ENCODE measurements around the gene SPSB1.
A peak's percentile ranks its signal among the peaks of the same experiment; 100 is the strongest.

The SPSB1 gene

DNA sequence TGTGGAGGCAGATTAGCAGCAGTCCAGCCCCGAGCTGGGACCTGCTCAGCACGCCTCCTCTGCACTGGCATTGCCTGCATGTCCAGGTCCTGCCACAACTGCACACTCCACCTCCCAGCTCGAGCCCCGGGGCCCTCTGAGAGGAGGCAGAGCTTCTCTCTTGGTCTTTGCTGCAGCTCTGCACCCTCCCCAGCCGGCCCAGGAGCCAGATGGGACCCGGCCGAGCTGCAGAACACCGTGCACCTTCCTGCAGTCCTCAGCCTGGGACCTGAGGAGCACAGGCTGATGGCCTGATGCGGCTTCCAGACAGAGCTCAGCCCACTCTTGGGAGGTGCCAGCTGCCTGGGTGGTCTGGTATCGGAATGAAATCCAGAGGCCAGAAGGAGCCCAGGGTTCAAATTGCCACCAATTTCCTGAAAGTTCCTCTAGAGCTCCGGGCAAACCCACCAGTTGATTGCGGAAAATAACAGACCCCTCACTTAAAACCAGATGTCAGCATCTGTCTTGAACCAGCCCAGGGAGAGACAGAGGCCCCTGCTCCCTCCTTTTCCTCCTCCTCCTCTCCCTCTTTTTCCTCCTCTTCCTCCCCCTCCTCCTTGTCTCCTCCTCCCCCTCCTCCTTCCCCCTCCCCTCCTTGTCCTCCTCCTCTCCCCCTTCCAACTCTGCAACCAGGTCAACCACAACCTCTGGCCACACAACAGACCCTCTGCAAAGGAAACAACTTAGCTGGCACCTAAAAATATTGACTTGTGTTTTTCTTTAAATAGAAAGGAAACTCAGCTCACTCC lies 10.6 kb upstream of the SPSB1 start:
- no peak for DNase-seq (ENCODE audit: low read depth)
- TF ChIP-seq, protein P1, sequence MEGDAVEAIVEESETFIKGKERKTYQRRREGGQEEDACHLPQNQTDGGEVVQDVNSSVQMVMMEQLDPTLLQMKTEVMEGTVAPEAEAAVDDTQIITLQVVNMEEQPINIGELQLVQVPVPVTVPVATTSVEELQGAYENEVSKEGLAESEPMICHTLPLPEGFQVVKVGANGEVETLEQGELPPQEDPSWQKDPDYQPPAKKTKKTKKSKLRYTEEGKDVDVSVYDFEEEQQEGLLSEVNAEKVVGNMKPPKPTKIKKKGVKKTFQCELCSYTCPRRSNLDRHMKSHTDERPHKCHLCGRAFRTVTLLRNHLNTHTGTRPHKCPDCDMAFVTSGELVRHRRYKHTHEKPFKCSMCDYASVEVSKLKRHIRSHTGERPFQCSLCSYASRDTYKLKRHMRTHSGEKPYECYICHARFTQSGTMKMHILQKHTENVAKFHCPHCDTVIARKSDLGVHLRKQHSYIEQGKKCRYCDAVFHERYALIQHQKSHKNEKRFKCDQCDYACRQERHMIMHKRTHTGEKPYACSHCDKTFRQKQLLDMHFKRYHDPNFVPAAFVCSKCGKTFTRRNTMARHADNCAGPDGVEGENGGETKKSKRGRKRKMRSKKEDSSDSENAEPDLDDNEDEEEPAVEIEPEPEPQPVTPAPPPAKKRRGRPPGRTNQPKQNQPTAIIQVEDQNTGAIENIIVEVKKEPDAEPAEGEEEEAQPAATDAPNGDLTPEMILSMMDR (conservative IDR thresholded peaks at IDR 0.05; ENCODE audit: control insufficient read depth, insufficient read depth, low read depth, low read length): no peak
- H3K4me3 ChIP-seq (ENCODE audit: control insufficient read depth, low read depth, low read length): no peak overlapping the region

DNA sequence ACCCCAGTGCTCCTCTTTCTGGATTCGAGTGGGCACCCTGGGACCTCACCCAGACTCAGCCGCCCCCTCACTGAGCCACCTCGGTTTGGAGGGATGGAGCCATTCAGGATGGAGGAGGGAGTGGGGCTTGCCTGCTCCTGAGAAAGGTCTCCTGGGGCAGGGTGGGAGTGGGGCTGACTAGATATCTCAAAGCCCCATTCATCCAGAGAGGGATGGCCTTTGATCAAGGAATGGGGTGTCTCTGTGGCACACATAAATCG lies 10.1 kb upstream of the SPSB1 start:
- DNase-seq (ENCODE audit: low read depth): no peak
- no peak overlapping the region for H3K4me3 ChIP-seq (ENCODE audit: control insufficient read depth, low read depth, low read length)
- TF ChIP-seq, protein P1 (conservative IDR thresholded peaks at IDR 0.05; ENCODE audit: control insufficient read depth, insufficient read depth, low read depth, low read length): no peak

DNA sequence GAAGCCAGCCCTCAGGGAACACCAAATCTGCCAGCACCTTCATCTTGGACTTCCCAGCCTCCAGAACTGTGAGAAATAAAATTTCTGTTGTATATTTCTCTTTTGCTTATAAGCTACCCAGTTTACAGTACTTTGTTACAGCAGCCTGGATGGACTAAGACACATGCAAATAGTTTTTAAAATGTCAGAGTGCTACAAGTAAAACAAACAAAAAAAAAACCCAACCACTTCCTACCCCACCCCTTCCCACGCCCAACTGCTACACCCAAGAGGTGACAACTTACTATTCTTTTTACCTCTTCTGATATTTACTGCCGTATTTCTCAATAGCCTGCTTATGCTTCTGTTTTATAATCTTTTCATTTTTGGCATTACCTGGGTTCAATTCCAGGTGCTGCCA lies 8.6 kb upstream of the SPSB1 start:
- TF ChIP-seq, protein P1 (conservative IDR thresholded peaks at IDR 0.05; ENCODE audit: control insufficient read depth, insufficient read depth, low read depth, low read length): no peak
- H3K4me3 ChIP-seq (ENCODE audit: control insufficient read depth, low read depth, low read length): no peak overlapping the region
- DNase-seq (ENCODE audit: low read depth): no peak

DNA sequence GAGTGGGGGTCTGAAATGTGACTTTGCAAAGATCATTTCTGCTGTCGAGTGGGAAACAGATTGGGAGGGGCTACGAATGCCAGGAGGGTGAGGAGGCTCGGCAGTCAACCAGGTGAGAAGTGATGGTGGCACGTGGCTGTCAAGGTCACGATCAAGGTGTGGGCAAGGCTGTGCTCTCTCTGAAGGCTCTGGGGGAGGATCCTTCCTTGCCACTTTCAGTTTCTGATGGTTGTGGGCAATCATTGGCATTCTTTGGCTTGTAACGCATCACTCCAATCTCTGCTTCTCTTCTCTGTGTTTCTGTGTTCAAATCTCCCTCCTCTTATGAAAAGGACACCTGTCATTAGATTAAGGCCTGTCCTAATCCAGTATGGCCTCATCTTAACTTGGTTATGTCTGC lies 6.1 kb upstream of the SPSB1 start:
- no peak for DNase-seq (ENCODE audit: low read depth)
- no peak overlapping the region for H3K4me3 ChIP-seq (ENCODE audit: control insufficient read depth, low read depth, low read length)
- TF ChIP-seq, protein P1 (conservative IDR thresholded peaks at IDR 0.05; ENCODE audit: control insufficient read depth, insufficient read depth, low read depth, low read length): no peak

DNA sequence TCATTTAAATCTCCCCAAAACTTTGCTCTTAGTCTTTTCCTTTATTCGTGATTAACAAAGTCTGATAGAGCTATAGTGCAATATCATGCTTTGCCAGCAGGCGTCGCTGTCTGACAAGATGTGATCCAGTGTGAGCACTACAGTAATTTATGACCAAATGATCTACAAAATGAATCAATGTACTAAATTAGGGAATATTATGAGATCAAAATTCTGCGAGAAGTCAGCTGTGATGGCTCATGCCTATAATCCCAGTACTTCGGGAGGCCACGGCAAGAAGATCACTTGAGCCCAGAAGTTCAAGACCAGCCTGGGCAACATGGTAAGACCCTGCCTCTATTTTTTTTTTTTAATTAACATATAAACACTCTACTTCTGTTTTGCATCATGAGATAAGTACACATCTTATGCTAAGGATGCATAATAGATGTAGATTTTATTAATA lies 3.6 kb upstream of the SPSB1 start:
- TF ChIP-seq, protein P1 (conservative IDR thresholded peaks at IDR 0.05; ENCODE audit: control insufficient read depth, insufficient read depth, low read depth, low read length): peak; percentile 98
- DNase-seq (ENCODE audit: low read depth): peak; percentile 82
- no peak overlapping the region for H3K4me3 ChIP-seq (ENCODE audit: control insufficient read depth, low read depth, low read length)

DNA sequence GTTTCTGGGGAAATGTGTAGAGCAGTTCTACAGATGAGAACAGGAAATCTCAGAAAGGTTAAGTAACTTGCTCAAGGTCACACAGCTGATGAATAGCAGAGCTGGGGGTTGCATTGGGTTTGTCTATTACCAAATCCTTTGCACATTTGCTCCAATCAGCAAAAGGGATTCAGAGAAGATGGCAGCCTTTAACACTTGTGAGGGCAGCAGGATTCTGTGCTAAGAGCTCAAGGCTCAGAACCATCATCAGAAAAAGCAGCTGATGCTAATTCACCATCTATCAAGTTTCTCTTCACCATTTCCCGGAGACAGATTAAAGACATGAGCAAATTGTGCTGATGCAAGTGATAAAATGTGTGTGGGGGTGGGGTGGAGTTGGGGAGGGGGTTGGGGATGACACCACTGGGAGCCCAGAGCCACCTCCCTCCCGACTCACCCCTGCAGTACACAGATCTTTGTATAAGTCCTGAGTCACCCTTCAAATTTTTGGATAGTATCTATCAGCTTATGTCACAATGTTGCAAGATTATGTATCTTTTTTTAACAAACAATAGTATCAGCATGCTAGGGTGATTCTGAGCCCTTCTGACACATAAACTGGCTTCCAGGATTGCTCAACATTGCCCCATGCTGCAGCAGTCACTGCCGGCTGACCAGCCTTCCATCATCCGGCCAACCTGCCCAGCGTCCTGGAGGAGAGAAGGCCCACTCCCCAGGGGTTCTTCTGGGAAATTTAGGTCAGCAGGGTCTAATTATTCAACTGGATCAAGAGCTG lies 2.8 kb upstream of the SPSB1 start:
- H3K4me3 ChIP-seq (ENCODE audit: control insufficient read depth, low read depth, low read length): no peak overlapping the region
- TF ChIP-seq, protein P1 (conservative IDR thresholded peaks at IDR 0.05; ENCODE audit: control insufficient read depth, insufficient read depth, low read depth, low read length): no peak
- peak; percentile 96 for DNase-seq (ENCODE audit: low read depth)

Measured in fibroblast of mammary gland (primary cell).